Tibial nerve (tissue), 4 donors: ENCODE measurements around the gene HECTD4. TPM values are rescaled to one million over a fixed set of nuclear protein-coding genes. Genes with fewer than 3 reads are reported as not detected.
"Not testable (repeated sequence)": the region's sequence is repeated elsewhere in the genome, so short reads cannot be mapped to it uniquely, and the experiment has no call there.

Experiments
- DNase-seq, 2 donors: peaks; one replicate each; pipeline ENCODE4 v3.0.0-alpha.2; 2019; ENCODE audit warnings: low spot score in 2 of 2
- H3K27ac ChIP-seq, 4 donors: fragments of 200-600 bp; sonication (generic) in 3 of 4; one replicate each; pipeline ENCODE4 v1.5.1; 2017 to 2019; ENCODE audit warnings: mild to moderate bottlenecking in 1 of 4
- H3K27me3 ChIP-seq, 2 donors: fragments of 200-600 bp; sonication (generic) in 1 of 2; one replicate each; pipeline versions ENCODE4 v1.5.1 to v1.6.0; 2017 to 2019
- H3K36me3 ChIP-seq, 3 donors: fragments of 200-600 bp; sonication (generic); one replicate each; pipeline ENCODE4 v1.5.1; 2018 to 2019
- H3K4me1 ChIP-seq, 4 donors: fragments of 200-600 bp; sonication (generic) in 3 of 4; one replicate each; pipeline ENCODE4 v1.5.1; 2017 to 2019
- H3K4me3 ChIP-seq, 4 donors: fragments of 200-600 bp; sonication (generic) in 3 of 4; one replicate each; pipeline ENCODE4 v1.5.1; 2017 to 2019; ENCODE audit warnings: mild to moderate bottlenecking in 1 of 4, moderate library complexity in 1 of 4
- H3K9me3 ChIP-seq, 4 donors: fragments of 200-600 bp; sonication (generic) in 3 of 4; one replicate each; pipeline ENCODE4 v1.5.1; 2017 to 2019
- CTCF ChIP-seq, 5 experiments: fragments of 200-600 bp in 3 of 5; fragments of 450-650 bp in 2 of 5; sonication (generic) in 3 of 5; IDR thresholded peaks; one replicate each; pipeline ENCODE4 v1.5.1; 2016 to 2019; ENCODE audit warnings: antibody characterized with exemption in 5 of 5, mild to moderate bottlenecking in 3 of 5, moderate library complexity in 2 of 5
- EP300 ChIP-seq, 2 donors: sonication (generic); formaldehyde crosslinking; IDR thresholded peaks; one replicate each; pipeline ENCODE4 v1.6.1; 2017; ENCODE audit warnings: antibody characterized with exemption in 2 of 2, mild to moderate bottlenecking in 1 of 2
- POLR2A ChIP-seq, 2 donors: fragments of 450-650 bp; IDR thresholded peaks; one replicate each; pipeline ENCODE4 v1.6.1; 2017; ENCODE audit warnings: antibody characterized with exemption in 2 of 2, mild to moderate bottlenecking in 2 of 2, moderate library complexity in 2 of 2
- WGBS, 2 donors: methylation state at CpG; one replicate each; pipeline ENCODE4 v1.1.5; 2018; 5-methylcytosine and 5-hydroxymethylcytosine counted together
- total RNA-seq, 4 donors: library from RNA; depleted of rRNA; stranded (reverse); fragments of >200 nt; gene quantifications; one replicate each; pipeline ENCODE4 v1.1.0, GENCODE V29; 2016

HECTD4 gene
- total RNA-seq, 4 donors from 2014 or later, result 43.0 to 70.5 (median 58.5) TPM

- WGBS, 2 donors, result 100% methylated on average over 2 of the region's 2 CpGs
- Histone ChIP-seq H3K9me3 (no peaks in the 10 kb centered on the region), H3K27me3 (no peaks in the 10 kb centered on the region), H3K4me1 (no peaks in the 10 kb centered on the region), H3K36me3 (peaks cover 0 to 90% (median 0%) of the 10 kb centered on the region in 3 donors), H3K27ac (no peak overlapping the region), H3K4me3 (no peak overlapping the region)
- DNase-seq, result no peak
- no peak for TF ChIP-seq POLR2A (IDR thresholded peaks at IDR 0.05)
- TF ChIP-seq CTCF (IDR thresholded peaks at IDR 0.05), result no peak
- TF ChIP-seq EP300 (IDR thresholded peaks at IDR 0.05), result no peak
Observed at GRCh38 chr12:112266473-112266872, 115.8 kb downstream of the HECTD4 start.

- WGBS, 2 donors, result 91 to 93% methylated on average over 3 of the region's 3 CpGs
- H3K4me1 ChIP-seq, result no peaks in the 10 kb centered on the region
- TF ChIP-seq EP300 (IDR thresholded peaks at IDR 0.05) (no peak), POLR2A (IDR thresholded peaks at IDR 0.05) (no peak), CTCF (IDR thresholded peaks at IDR 0.05) (no peak)
- H3K9me3 ChIP-seq, result no peaks in the 10 kb centered on the region
- no peak overlapping the region for H3K4me3 ChIP-seq
- no peaks in the 10 kb centered on the region for H3K27me3 ChIP-seq
- DNase-seq, result no peak
- H3K36me3 ChIP-seq, result peaks cover 0 to 90% (median 3%) of the 10 kb centered on the region in 3 donors
- H3K27ac ChIP-seq, result no peak overlapping the region
Observed at GRCh38 chr12:112261559-112261958, 120.7 kb downstream of the HECTD4 start.

GRCh38 chr12:112258926-112259325 is 123.3 kb downstream of the HECTD4 start:
- no peaks in the 10 kb centered on the region for H3K27me3 ChIP-seq
- H3K27ac ChIP-seq, result no peak overlapping the region
- TF ChIP-seq EP300 (IDR thresholded peaks at IDR 0.05), result no peak
- no peak for TF ChIP-seq CTCF (IDR thresholded peaks at IDR 0.05)
- TF ChIP-seq POLR2A (IDR thresholded peaks at IDR 0.05), result no peak
- H3K9me3 ChIP-seq, result no peaks in the 10 kb centered on the region
- DNase-seq, result no peak
- peaks cover 3 to 92% (median 14%) of the 10 kb centered on the region in 3 donors for H3K36me3 ChIP-seq
- 82 to 100% methylated on average over 1 of the region's 1 CpG for WGBS, 2 donors
- H3K4me1 ChIP-seq, result no peaks in the 10 kb centered on the region
- no peak overlapping the region for H3K4me3 ChIP-seq

- Histone ChIP-seq H3K36me3 (peaks cover 3 to 98% (median 19%) of the 10 kb centered on the region in 3 donors), H3K27ac (no peak overlapping the region), H3K27me3 (no peaks in the 10 kb centered on the region), H3K4me1 (no peaks in the 10 kb centered on the region), H3K4me3 (no peak overlapping the region), H3K9me3 (no peaks in the 10 kb centered on the region)
- TF ChIP-seq EP300 (IDR thresholded peaks at IDR 0.05) (no peak), CTCF (IDR thresholded peaks at IDR 0.05) (no peak)
- WGBS, 2 donors, result 79% methylated on average over 3 of the region's 3 CpGs
- no peak for DNase-seq
Observed at GRCh38 chr12:112256780-112257179, 125.5 kb downstream of the HECTD4 start.

- 94 to 97% methylated on average over 4 of the region's 4 CpGs for WGBS, 2 donors
- peaks cover 0 to 98% (median 19%) of the 10 kb centered on the region in 3 donors for H3K36me3 ChIP-seq
- no peak for TF ChIP-seq CTCF (IDR thresholded peaks at IDR 0.05)
- TF ChIP-seq POLR2A (IDR thresholded peaks at IDR 0.05), result no peak
- TF ChIP-seq EP300 (IDR thresholded peaks at IDR 0.05), result no peak
Observed at GRCh38 chr12:112252184-112252583, 130.0 kb downstream of the HECTD4 start.

GRCh38 chr12:112244902-112245301 is 137.3 kb downstream of the HECTD4 start:
- H3K27ac ChIP-seq, DNase-seq, H3K27me3 ChIP-seq, H3K9me3 ChIP-seq, H3K4me1 ChIP-seq, H3K4me3 ChIP-seq: not testable (repeated sequence)
- H3K36me3 ChIP-seq, result peaks cover 0 to 97% (median 11%) of the 10 kb centered on the region in 3 donors
- 97 to 100% methylated on average over 1 of the region's 1 CpG for WGBS, 2 donors

More at GRCh38 chr12:112252184-112252583, 130.0 kb downstream of the HECTD4 start:
- Histone ChIP-seq H3K27ac (no peak overlapping the region), H3K4me1 (no peaks in the 10 kb centered on the region), H3K4me3 (no peak overlapping the region), H3K27me3 (no peaks in the 10 kb centered on the region), H3K9me3 (no peaks in the 10 kb centered on the region)
- DNase-seq, result no peak
